Skeletal muscle cell (primary cell): ENCODE measurements around the gene PPP1R1B.

Experiments used
- DNase-seq: peaks from one replicate; pipeline ENCODE4 v3.0.0-alpha.2; 2010; ENCODE audit warnings: low read depth
- H3K4me3 ChIP-seq: 2 replicates; pipeline ENCODE4 v1.5.1; 2011; ENCODE audit warnings: low read depth, mild to moderate bottlenecking, control low read depth, low read length, moderate library complexity

Gene PPP1R1B

DNA sequence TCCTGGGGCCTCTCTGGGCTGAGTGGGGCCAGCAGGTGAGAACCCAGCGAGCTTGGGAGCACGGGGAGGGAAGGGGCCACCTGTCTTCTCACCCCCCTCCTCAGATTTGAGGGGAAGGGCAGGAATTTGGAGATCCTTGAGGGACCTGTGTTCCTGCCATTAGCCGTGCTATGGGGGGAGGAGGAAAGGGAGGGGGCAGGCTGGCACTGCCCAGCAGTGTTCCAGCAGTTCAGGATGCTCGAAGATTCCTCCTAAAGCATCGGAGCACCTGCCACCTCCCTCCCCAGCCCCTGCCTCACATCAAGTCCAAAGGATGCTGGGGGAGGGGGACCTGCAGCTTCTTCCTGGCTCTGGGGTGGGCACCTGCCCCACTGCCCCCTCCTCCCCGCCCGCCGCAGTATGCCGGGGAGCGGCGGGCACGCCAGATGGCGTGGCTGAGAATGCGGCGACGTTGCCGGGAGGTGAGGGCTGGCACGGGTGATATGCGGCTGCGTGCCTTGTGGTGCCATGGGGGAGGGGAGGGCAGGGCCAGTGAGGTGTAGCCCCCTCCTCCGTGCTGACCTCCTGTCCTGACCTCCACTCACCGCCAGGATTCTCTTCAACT, 14.4 kb upstream of the PPP1R1B start:
- H3K4me3 ChIP-seq: no peak overlapping the region
- DNase-seq: no peak

- no peak overlapping the region for H3K4me3 ChIP-seq
- no peak for DNase-seq
Measured at GRCh38 chr17:39612935-39613464, 13.8 kb upstream of the PPP1R1B start.

DNA sequence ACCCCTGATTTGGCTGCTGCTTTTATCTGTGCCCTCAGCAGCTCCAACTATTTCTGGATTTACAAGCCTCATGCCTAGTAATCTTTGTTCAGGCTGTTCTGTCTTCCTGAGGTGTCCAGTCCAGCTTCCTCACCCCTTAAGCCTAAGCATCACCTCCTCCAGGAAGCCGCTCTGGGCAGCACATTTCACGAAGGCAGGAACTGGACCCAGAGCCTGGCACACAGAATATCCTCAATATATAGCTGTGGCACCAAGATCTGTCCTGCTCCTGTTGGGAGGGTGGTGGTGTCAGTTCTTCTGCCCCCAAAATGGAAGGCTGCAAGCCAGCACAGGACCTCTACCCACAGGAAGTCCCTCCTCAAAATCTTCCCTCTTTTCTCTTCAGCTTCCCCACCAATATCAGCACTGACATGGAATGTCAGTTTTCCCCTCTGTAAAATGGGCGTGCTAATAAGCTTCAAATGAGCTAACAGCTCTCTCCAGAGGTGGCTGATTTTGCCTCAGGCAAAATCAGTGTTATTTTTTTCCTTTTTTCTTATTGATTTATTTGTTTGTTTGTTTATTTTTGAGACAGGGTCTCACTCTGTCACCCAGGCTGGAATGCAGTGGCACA, 12.1 kb upstream of the PPP1R1B start:
- DNase-seq: no peak
- H3K4me3 ChIP-seq: no peak overlapping the region

GRCh38 chr17:39615434-39615833, 11.3 kb upstream of the PPP1R1B start:
- DNase-seq: no peak
- H3K4me3 ChIP-seq: no peak overlapping the region

GRCh38 chr17:39617100-39617445, 9.7 kb upstream of the PPP1R1B start:
- DNase-seq: no peak
- H3K4me3 ChIP-seq: peak overlapping the region; percentile 60

DNA sequence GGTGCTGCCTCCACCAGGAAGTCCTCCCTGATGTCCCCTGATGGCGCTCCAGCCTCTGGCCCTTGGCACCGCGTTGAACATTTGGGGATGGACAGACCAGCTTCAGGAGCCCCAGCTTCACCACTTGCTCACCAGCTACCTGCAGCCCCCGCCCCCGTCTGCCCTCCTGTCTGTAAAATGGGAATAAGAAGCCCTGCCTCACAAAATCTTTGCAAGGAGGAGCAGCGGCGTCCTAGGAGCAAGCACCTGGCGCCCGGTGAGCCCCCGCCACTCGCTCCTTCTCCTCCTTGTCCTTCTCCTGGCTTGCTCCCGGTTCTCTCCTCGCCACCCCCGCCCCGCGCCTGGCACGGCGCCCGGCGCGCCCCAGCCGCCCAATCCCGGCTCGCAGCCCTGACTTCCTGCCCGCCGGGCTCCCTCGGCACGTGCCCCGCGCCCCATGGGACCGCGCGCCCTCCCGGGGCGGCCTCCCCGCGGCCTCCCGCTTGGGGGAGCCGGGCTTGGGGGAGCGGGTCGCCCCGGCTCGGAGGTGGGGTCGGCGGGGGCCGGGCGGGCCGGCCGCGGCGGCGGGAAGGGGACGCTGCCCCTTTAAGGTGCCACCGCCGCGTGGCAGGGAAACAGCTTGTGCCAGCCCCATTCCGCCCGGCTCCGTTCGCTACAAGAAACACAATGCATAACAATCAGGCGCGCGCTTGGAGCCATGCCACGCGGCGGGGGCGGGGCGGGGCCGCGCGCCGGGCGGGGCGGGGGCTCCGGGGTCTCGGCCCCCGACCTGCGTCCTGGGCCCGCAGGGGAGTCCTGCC, 9.1 kb upstream of the PPP1R1B start:
- no peak for DNase-seq
- H3K4me3 ChIP-seq: peak overlapping the region; percentile 60

- no peak for DNase-seq
- peak overlapping the region; percentile 60 for H3K4me3 ChIP-seq
Measured at GRCh38 chr17:39618246-39618913, 8.4 kb upstream of the PPP1R1B start.

- DNase-seq: no peak
- no peak overlapping the region for H3K4me3 ChIP-seq
Measured at GRCh38 chr17:39618956-39619785, 7.6 kb upstream of the PPP1R1B start.

DNA sequence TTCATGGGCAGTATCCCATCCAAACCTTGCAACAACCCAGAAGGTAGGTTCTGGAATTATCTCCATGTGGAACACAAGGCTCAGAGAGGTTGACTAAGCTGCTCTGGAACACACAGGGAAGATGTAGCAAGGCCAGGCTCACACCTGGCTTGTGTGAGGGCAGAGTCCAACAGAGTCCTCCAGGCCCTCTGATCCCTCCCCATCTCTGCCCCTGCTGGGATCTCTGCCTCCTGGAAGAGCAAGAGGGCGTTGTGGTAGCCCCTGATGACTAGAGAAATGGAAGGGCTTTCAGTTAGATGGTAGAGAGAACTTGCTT, 7.0 kb upstream of the PPP1R1B start:
- no peak for DNase-seq
- H3K4me3 ChIP-seq: no peak overlapping the region

DNA sequence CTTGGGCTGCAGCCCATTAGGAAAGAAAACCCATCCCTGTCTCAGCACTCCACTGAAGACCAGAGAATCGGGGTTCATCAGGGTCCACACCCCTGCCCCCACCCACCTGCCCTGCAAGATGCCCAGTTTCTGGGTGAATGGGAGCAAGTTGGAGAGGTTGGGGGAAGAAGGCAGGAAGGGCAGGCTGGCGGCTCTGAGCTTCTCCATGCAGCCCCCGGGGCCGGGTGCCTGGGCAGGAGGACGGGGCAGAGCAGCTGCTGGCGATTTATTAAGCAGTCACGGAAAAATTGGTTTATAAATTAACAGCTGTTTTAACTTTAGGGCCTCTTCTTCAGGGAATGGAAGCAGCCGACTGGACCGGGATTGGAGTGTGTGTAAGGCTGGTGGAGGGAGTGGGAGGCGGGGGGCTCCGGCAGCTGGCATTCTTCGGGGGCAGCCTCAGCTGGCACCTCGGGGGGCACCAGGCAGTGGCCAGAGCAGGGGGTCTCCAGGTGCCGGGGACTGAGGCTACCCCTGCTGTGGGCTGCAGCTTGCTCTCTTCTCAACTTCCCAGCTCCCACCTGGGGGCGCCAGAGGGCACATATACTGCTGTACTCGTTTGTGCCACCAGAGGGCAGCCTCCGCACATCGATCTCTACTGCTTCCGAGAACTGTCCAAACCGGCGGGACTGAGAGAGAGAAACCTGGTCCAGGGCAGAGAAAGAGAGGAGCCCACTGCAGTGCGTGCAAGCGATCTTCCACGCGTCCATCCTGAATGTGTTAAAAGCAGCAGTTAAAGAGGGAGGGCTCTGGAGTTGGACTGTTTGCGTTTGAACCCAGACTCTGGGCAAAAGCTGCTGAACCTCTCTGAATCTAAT, 5.0 kb upstream of the PPP1R1B start:
- DNase-seq: peak; percentile 13
- no peak overlapping the region for H3K4me3 ChIP-seq

GRCh38 chr17:39622380-39623006, 4.3 kb upstream of the PPP1R1B start:
- H3K4me3 ChIP-seq: no peak overlapping the region
- no peak for DNase-seq

- DNase-seq: no peak
- no peak overlapping the region for H3K4me3 ChIP-seq
Measured at GRCh38 chr17:39623356-39623950, 3.3 kb upstream of the PPP1R1B start.

DNA sequence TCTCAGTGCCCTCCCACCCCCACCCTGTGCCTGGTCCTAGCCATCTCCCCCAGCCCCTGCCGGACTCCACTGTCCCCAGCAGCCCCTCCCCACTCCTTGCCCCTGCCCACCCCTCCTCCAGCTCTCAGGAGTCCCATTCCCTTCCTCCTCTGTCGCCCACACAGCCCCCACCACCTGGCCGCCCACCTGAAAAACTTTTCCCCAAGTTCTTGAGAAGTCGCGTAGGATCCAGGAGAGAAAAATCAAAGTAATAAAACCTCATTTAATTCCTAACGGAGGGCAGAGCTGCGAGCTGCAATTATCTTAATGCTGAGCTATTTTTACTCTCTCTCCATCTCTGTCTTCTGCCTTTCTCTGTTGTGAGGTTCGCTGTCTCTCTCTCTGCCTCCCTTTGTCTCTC, 2.4 kb upstream of the PPP1R1B start:
- DNase-seq: no peak
- no peak overlapping the region for H3K4me3 ChIP-seq

DNA sequence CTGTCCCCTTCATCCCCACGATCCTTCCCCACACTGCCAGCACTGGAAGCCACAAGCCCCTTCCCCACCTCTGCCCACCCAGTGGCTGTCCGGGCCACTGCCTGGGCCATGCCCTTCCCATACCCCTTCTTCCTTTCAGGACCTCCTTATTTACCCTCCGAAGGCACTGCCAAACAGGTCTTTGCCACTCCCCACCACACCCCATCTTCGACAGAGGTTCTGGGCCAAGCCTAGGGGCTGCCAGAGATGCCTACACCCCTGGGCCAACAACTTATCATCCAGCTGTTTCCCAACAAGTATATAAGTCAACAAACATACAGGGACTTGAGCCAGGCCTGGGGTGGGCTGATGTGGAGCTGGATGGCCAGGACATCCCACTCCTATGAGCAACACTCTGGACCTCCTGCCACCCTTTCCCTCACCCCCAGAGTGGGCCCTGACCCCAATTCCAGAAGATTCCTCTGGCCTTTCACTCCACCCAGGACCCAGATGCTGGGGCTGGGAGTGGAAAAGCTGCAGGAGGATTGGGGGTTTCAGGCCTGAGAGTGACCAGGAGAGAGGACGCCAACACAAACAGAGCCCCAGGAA, 1.5 kb upstream of the PPP1R1B start:
- DNase-seq: no peak

GRCh38 chr17:39627047-39627711, 427 bp downstream of the PPP1R1B start:
- no peak for DNase-seq
- peak overlapping the region; percentile 32 for H3K4me3 ChIP-seq

More for the DNA sequence above, 1.5 kb upstream of the PPP1R1B start:
- H3K4me3 ChIP-seq: no peak overlapping the region

- no peak for DNase-seq
Measured at GRCh38 chr17:39627712-39628516, 1.2 kb downstream of the PPP1R1B start.

More at GRCh38 chr17:39627712-39628516, 1.2 kb downstream of the PPP1R1B start:
- no peak overlapping the region for H3K4me3 ChIP-seq
